GM23338 (cell line): ENCODE results near the gene SAT1. TPM values are rescaled to one million over a fixed set of nuclear protein-coding genes. Genes with fewer than 3 reads are reported as not detected.

Source experiments
- EZH2 ChIP-seq: fragments of 200-600 bp; sonication (generic); IDR thresholded peaks from one replicate; pipeline ENCODE4 v1.8.0; 2017; ENCODE audit warnings: antibody characterized with exemption, mild to moderate bottlenecking, low read depth; ENCODE audit not compliant: unreplicated experiment
- JUNB ChIP-seq: IDR thresholded peaks from one replicate; pipeline ENCODE4 v1.6.1; 2016; ENCODE audit warnings: antibody characterized with exemption; ENCODE audit not compliant: unreplicated experiment
- NANOG ChIP-seq: IDR thresholded peaks from 2 replicates; pipeline ENCODE4 v1.6.1; 2016; ENCODE audit warnings: antibody characterized with exemption, borderline replicate concordance
- polyA plus RNA-seq: library from polyadenylated mRNA; unstranded; fragments of >200 nt; fragmentation: Nextera tagmentation; extraction: Ambion mirVana; gene quantifications from 2 replicates; pipeline ENCODE4 v1.2.1, GENCODE V29; 2016
- total RNA-seq: library from RNA; depleted of rRNA; stranded (reverse); fragments of >200 nt; shearing (Covaris generic); gene quantifications from 2 replicates; pipeline ENCODE4 v1.2.3, GENCODE V29; 2014
- TF ChIP-seq, protein P1 (sequence below): fragments of 250-450 bp; sonication (Bioruptor Pico); IDR thresholded peaks from 2 replicates; pipeline ENCODE4 v1.5.0; 2020; ENCODE audit warnings: mild to moderate bottlenecking, moderate library complexity
- TF ChIP-seq, protein P2 (sequence below), 2 experiments: fragments of 200-600 bp in 1 of 2; sonication (generic) in 1 of 2; conservative IDR thresholded peaks; 2 replicates each; pipeline versions ENCODE4 v1.5.1 to v1.6.1; 2016 to 2017; ENCODE audit warnings: antibody characterized with exemption in 2 of 2, low read depth in 2 of 2, mild to moderate bottlenecking in 2 of 2, moderate library complexity in 1 of 2
- TF ChIP-seq, protein P3 (sequence below): IDR thresholded peaks from one replicate; pipeline ENCODE4 v1.6.1; 2018; ENCODE audit warnings: antibody characterized with exemption; ENCODE audit not compliant: unreplicated experiment

The SAT1 gene
- total and polyA plus RNA-seq, 2 experiments from 2014 or later, result 44.1 to 101 TPM

DNA sequence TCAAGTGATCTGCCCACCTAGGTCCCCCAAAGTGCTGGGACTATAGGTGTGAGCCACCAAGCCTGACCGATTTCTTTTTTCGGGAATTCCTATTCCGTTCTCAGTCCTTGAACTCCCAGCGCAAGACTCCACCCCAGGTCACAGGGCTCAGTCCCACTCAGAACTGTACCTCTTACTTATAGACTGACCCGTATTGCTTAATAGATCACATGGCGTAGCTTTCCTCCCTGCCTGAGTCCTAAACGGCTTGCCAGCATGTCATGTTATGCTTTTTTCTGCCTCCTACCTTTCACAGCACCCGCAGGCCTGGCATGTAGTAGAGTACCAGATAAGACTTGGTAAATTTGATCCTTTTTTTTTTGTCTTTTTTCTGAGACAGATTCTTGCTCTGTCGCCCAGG, 22.4 kb downstream of the SAT1 start (continued):
- TF ChIP-seq, protein P1, sequence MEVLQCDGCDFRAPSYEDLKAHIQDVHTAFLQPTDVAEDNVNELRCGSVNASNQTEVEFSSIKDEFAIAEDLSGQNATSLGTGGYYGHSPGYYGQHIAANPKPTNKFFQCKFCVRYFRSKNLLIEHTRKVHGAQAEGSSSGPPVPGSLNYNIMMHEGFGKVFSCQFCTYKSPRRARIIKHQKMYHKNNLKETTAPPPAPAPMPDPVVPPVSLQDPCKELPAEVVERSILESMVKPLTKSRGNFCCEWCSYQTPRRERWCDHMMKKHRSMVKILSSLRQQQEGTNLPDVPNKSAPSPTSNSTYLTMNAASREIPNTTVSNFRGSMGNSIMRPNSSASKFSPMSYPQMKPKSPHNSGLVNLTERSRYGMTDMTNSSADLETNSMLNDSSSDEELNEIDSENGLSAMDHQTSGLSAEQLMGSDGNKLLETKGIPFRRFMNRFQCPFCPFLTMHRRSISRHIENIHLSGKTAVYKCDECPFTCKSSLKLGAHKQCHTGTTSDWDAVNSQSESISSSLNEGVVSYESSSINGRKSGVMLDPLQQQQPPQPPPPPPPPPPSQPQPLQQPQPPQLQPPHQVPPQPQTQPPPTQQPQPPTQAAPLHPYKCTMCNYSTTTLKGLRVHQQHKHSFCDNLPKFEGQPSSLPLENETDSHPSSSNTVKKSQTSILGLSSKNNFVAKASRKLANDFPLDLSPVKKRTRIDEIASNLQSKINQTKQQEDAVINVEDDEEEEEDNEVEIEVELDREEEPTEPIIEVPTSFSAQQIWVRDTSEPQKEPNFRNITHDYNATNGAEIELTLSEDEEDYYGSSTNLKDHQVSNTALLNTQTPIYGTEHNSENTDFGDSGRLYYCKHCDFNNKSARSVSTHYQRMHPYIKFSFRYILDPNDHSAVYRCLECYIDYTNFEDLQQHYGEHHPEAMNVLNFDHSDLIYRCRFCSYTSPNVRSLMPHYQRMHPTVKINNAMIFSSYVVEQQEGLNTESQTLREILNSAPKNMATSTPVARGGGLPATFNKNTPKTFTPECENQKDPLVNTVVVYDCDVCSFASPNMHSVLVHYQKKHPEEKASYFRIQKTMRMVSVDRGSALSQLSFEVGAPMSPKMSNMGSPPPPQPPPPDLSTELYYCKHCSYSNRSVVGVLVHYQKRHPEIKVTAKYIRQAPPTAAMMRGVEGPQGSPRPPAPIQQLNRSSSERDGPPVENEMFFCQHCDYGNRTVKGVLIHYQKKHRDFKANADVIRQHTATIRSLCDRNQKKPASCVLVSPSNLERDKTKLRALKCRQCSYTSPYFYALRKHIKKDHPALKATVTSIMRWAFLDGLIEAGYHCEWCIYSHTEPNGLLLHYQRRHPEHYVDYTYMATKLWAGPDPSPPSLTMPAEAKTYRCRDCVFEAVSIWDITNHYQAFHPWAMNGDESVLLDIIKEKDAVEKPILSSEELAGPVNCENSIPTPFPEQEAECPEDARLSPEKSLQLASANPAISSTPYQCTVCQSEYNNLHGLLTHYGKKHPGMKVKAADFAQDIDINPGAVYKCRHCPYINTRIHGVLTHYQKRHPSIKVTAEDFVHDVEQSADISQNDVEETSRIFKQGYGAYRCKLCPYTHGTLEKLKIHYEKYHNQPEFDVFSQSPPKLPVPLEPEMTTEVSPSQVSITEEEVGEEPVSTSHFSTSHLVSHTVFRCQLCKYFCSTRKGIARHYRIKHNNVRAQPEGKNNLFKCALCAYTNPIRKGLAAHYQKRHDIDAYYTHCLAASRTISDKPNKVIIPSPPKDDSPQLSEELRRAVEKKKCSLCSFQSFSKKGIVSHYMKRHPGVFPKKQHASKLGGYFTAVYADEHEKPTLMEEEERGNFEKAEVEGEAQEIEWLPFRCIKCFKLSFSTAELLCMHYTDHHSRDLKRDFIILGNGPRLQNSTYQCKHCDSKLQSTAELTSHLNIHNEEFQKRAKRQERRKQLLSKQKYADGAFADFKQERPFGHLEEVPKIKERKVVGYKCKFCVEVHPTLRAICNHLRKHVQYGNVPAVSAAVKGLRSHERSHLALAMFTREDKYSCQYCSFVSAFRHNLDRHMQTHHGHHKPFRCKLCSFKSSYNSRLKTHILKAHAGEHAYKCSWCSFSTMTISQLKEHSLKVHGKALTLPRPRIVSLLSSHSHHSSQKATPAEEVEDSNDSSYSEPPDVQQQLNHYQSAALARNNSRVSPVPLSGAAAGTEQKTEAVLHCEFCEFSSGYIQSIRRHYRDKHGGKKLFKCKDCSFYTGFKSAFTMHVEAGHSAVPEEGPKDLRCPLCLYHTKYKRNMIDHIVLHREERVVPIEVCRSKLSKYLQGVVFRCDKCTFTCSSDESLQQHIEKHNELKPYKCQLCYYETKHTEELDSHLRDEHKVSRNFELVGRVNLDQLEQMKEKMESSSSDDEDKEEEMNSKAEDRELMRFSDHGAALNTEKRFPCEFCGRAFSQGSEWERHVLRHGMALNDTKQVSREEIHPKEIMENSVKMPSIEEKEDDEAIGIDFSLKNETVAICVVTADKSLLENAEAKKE, result no peak
- TF ChIP-seq EZH2 (no peak), NANOG (no peak), JUNB (no peak)
- TF ChIP-seq, protein P2, sequence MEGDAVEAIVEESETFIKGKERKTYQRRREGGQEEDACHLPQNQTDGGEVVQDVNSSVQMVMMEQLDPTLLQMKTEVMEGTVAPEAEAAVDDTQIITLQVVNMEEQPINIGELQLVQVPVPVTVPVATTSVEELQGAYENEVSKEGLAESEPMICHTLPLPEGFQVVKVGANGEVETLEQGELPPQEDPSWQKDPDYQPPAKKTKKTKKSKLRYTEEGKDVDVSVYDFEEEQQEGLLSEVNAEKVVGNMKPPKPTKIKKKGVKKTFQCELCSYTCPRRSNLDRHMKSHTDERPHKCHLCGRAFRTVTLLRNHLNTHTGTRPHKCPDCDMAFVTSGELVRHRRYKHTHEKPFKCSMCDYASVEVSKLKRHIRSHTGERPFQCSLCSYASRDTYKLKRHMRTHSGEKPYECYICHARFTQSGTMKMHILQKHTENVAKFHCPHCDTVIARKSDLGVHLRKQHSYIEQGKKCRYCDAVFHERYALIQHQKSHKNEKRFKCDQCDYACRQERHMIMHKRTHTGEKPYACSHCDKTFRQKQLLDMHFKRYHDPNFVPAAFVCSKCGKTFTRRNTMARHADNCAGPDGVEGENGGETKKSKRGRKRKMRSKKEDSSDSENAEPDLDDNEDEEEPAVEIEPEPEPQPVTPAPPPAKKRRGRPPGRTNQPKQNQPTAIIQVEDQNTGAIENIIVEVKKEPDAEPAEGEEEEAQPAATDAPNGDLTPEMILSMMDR (conservative IDR thresholded peaks at IDR 0.05; ENCODE audit: low read depth in 2 of 2), result no peak
- TF ChIP-seq, protein P3, sequence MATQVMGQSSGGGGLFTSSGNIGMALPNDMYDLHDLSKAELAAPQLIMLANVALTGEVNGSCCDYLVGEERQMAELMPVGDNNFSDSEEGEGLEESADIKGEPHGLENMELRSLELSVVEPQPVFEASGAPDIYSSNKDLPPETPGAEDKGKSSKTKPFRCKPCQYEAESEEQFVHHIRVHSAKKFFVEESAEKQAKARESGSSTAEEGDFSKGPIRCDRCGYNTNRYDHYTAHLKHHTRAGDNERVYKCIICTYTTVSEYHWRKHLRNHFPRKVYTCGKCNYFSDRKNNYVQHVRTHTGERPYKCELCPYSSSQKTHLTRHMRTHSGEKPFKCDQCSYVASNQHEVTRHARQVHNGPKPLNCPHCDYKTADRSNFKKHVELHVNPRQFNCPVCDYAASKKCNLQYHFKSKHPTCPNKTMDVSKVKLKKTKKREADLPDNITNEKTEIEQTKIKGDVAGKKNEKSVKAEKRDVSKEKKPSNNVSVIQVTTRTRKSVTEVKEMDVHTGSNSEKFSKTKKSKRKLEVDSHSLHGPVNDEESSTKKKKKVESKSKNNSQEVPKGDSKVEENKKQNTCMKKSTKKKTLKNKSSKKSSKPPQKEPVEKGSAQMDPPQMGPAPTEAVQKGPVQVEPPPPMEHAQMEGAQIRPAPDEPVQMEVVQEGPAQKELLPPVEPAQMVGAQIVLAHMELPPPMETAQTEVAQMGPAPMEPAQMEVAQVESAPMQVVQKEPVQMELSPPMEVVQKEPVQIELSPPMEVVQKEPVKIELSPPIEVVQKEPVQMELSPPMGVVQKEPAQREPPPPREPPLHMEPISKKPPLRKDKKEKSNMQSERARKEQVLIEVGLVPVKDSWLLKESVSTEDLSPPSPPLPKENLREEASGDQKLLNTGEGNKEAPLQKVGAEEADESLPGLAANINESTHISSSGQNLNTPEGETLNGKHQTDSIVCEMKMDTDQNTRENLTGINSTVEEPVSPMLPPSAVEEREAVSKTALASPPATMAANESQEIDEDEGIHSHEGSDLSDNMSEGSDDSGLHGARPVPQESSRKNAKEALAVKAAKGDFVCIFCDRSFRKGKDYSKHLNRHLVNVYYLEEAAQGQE, result no peak
